ENCODE results near the gene ARID5B.

ARID5B gene

GRCh38 chr10:61898435-61898778, 3.1 kb upstream of the ARID5B start (continued):
- TF ChIP-seq ZNF76 (tag by site-specific recombination; IDR thresholded peaks at IDR 0.05; ENCODE audit: borderline replicate concordance, low read depth) (0 out of 2 replicates have a peak, but pooled peaks have one; percentile 34), ZNF596 (tag by site-specific recombination; IDR thresholded peaks at IDR 0.05) (peak; percentile 89), BCL11A (tag by site-specific recombination; IDR thresholded peaks at IDR 0.05; ENCODE audit: low read depth) (0 out of 2 replicates have a peak, but pooled peaks have one; percentile 53), ZSCAN23 (tag by site-specific recombination; IDR thresholded peaks at IDR 0.05) (peak; percentile 50; the same call in 1 of the 2 replicates), ZNF248 (tag by site-specific recombination; IDR thresholded peaks at IDR 0.05) (no peak), ZBTB11 (tag by site-specific recombination; conservative IDR thresholded peaks at IDR 0.05; ENCODE audit: low read depth) (no peak; the same call in 1 of the 2 replicates), ZNF292 (tag by site-specific recombination; IDR thresholded peaks at IDR 0.05; ENCODE audit: borderline replicate concordance, low read depth) (no peak), ZFP37 (tag by site-specific recombination; IDR thresholded peaks at IDR 0.05) (no peak), ZNF510 (tag by site-specific recombination; IDR thresholded peaks at IDR 0.05; ENCODE audit: insufficient replicate concordance) (no peak), AEBP2 (tag by site-specific recombination; IDR thresholded peaks at IDR 0.05; ENCODE audit: borderline replicate concordance) (0 out of 2 replicates have a peak, but pooled peaks have one; percentile 15), ZNF624 (tag by site-specific recombination; IDR thresholded peaks at IDR 0.05) (no peak), ZNF670 (tag by site-specific recombination; IDR thresholded peaks at IDR 0.05; ENCODE audit: low read depth) (no peak), ZNF266 (tag by site-specific recombination; IDR thresholded peaks at IDR 0.05; ENCODE audit: low read depth) (no peak), ZNF184 (tag by site-specific recombination; IDR thresholded peaks at IDR 0.05) (no peak), ZNF221 (tag by site-specific recombination; IDR thresholded peaks at IDR 0.05; ENCODE audit: borderline replicate concordance) (no peak), ZNF362 (tag by site-specific recombination; IDR thresholded peaks at IDR 0.05) (no peak), GFI1B (tag by site-specific recombination; IDR thresholded peaks at IDR 0.05) (peak; percentile 90), ZNF549 (tag by site-specific recombination; IDR thresholded peaks at IDR 0.05) (no peak), ZNF311 (tag by site-specific recombination; IDR thresholded peaks at IDR 0.05; ENCODE audit: borderline replicate concordance) (no peak), ZNF521 (tag by site-specific recombination; IDR thresholded peaks at IDR 0.05) (no peak), ZNF558 (tag by site-specific recombination; IDR thresholded peaks at IDR 0.05) (no peak), ZNF776 (tag by site-specific recombination; IDR thresholded peaks at IDR 0.05; ENCODE audit: borderline replicate concordance) (no peak), ZNF664 (tag by site-specific recombination; IDR thresholded peaks at IDR 0.05) (no peak), ZNF792 (tag by site-specific recombination; IDR thresholded peaks at IDR 0.05) (no peak), ZNF174 (tag by site-specific recombination; IDR thresholded peaks at IDR 0.05) (no peak), ZFP69B (tag by site-specific recombination; IDR thresholded peaks at IDR 0.05) (no peak), OSR2 (tag by site-specific recombination; IDR thresholded peaks at IDR 0.05) (peak; percentile 79), TRIM28 (IDR thresholded peaks at IDR 0.05; ENCODE audit: borderline replicate concordance, low read length) (no peak), ZNF768 (tag by site-specific recombination; IDR thresholded peaks at IDR 0.05) (no peak), KLF10 (tag by site-specific recombination; IDR thresholded peaks at IDR 0.05) (peak; percentile 79), ZNF529 (tag by site-specific recombination; IDR thresholded peaks at IDR 0.05; ENCODE audit: insufficient replicate concordance) (no peak), ZNF426 (tag by site-specific recombination; IDR thresholded peaks at IDR 0.05) (no peak)
- TF ChIP-seq, protein P1, sequence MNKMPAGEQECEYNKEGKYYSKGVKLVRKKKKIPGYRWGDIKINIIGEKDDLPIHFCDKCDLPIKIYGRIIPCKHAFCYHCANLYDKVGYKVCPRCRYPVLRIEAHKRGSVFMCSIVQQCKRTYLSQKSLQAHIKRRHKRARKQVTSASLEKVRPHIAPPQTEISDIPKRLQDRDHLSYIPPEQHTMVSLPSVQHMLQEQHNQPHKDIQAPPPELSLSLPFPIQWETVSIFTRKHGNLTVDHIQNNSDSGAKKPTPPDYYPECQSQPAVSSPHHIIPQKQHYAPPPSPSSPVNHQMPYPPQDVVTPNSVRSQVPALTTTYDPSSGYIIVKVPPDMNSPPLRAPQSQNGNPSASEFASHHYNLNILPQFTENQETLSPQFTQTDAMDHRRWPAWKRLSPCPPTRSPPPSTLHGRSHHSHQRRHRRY (tag by site-specific recombination; IDR thresholded peaks at IDR 0.05): no peak

All from HEK293 (cell line).